PFSK-1 (cell line): ENCODE measurements around the gene SUPT3H.

ENCODE experiments used
- FOXP2 ChIP-seq: optimal IDR thresholded peaks from 2 replicates; pipeline ENCODE3; 2011; ENCODE audit warnings: borderline replicate concordance, control low read depth, inconsistent platforms; ENCODE audit not compliant: insufficient read depth; ENCODE audit errors: extremely low read length, extremely low read depth
- POLR2AphosphoS5 ChIP-seq: IDR thresholded peaks from 2 replicates; pipeline ENCODE4 v1.6.1; 2012; ENCODE audit warnings: low read depth, mild to moderate bottlenecking, control low read depth, low read length, moderate library complexity
- REST ChIP-seq, 2 experiments: IDR thresholded peaks; 2 replicates each; pipeline versions ENCODE4 v1.6.1 to v1.8.0; 2011 to 2012; ENCODE audit warnings: low read depth in 2 of 2, low read length in 2 of 2, control low read depth in 1 of 2, inconsistent platforms in 1 of 2, mild to moderate bottlenecking in 1 of 2, moderate library complexity in 1 of 2; ENCODE audit not compliant: insufficient read depth in 1 of 2
- SIN3A ChIP-seq: IDR thresholded peaks from 2 replicates; pipeline ENCODE4 v1.6.1; 2012; ENCODE audit warnings: mild to moderate bottlenecking, low read length, moderate library complexity, borderline replicate concordance; ENCODE audit not compliant: insufficient read depth
- TAF1 ChIP-seq: IDR thresholded peaks from 2 replicates; pipeline ENCODE4 v1.6.1; 2012; ENCODE audit warnings: low read length, control low read depth, borderline replicate concordance; ENCODE audit not compliant: insufficient read depth

The SUPT3H gene

GRCh38 chr6:45076217-45076930 lies 301.4 kb downstream of the SUPT3H start:
- TF ChIP-seq REST (IDR thresholded peaks at IDR 0.05; ENCODE audit: insufficient read depth in 1 of 2, low read depth in 2 of 2, low read length in 2 of 2): no peak
- TF ChIP-seq FOXP2: no peak
- no peak; the same call in 1 of the 2 replicates for TF ChIP-seq POLR2AphosphoS5
- TF ChIP-seq SIN3A: no peak
- TF ChIP-seq TAF1: no peak

GRCh38 chr6:45075246-45075645 lies 302.5 kb downstream of the SUPT3H start:
- TF ChIP-seq SIN3A (no peak), FOXP2 (no peak), TAF1 (no peak), POLR2AphosphoS5 (no peak), REST (IDR thresholded peaks at IDR 0.05; ENCODE audit: insufficient read depth in 1 of 2, low read depth in 2 of 2, low read length in 2 of 2) (no peak)

- no peak for TF ChIP-seq FOXP2
- TF ChIP-seq POLR2AphosphoS5: no peak
Measured at GRCh38 chr6:45074439-45074838, 303.3 kb downstream of the SUPT3H start.

- TF ChIP-seq SIN3A (no peak), FOXP2 (no peak), REST (IDR thresholded peaks at IDR 0.05; ENCODE audit: insufficient read depth in 1 of 2, low read depth in 2 of 2, low read length in 2 of 2) (no peak)
Measured at GRCh38 chr6:45073771-45074170, 304.0 kb downstream of the SUPT3H start.

GRCh38 chr6:45072673-45073072 lies 305.1 kb downstream of the SUPT3H start:
- TF ChIP-seq SIN3A (no peak), POLR2AphosphoS5 (no peak), FOXP2 (no peak), TAF1 (no peak), REST (IDR thresholded peaks at IDR 0.05; ENCODE audit: insufficient read depth in 1 of 2, low read depth in 2 of 2, low read length in 2 of 2) (no peak)
